ENCODE measurements around the gene EVI2A. TPM values are rescaled to one million over a fixed set of nuclear protein-coding genes. Genes with fewer than 3 reads are reported as not detected.
"Not testable (repeated sequence)": the region's sequence is repeated elsewhere in the genome, so short reads cannot be mapped to it uniquely, and the experiment has no call there.

EVI2A gene
- total RNA-seq, 1 experiment from 2014 or later, result 2.6 TPM

- H3K4me3 Mint-ChIP-seq (ENCODE audit: unreplicated experiment), result no peak overlapping the region
- no peaks in the 10 kb centered on the region for H3K27me3 Mint-ChIP-seq (ENCODE audit: insufficient read depth, unreplicated experiment)
- BruUV-seq (replicated peaks), result no TSS peak
- ChIA-PET POLR2A (interaction anchor here (0.6 to 1.3 kb wide), 4 partner anchors 9 to 24 kb away, joined by 3 read pairs; partner anchors contain the start of gene EVI2B), CTCF (no interaction called here)
- intact Hi-C loops (cut with micrococcal nuclease), result no loop called here
- peak overlapping the region; percentile 47 for H3K27ac Mint-ChIP-seq (ENCODE audit: low read depth, unreplicated experiment)
- DNase-seq (ENCODE audit: unreplicated experiment), result peak; percentile 26
- peaks cover 19% of the 10 kb centered on the region for H3K4me1 Mint-ChIP-seq (ENCODE audit: insufficient read depth, unreplicated experiment)
- no peaks in the 10 kb centered on the region for H3K9me3 Mint-ChIP-seq (ENCODE audit: unreplicated experiment)
- H3K36me3 Mint-ChIP-seq (ENCODE audit: insufficient read depth, unreplicated experiment), result peaks cover 8% of the 10 kb centered on the region
- TF ChIP-seq CTCF (IDR thresholded peaks at IDR 0.05; ENCODE audit: unreplicated experiment), result no peak
Measured at GRCh38 chr17:31289790-31290189, 31.6 kb downstream of the EVI2A start.

GRCh38 chr17:31287932-31288331 lies 33.5 kb downstream of the EVI2A start:
- DNase-seq (ENCODE audit: unreplicated experiment); POLR2A ChIA-PET; H3K27me3 Mint-ChIP-seq (ENCODE audit: insufficient read depth, unreplicated experiment); BruUV-seq (replicated peaks); H3K36me3 Mint-ChIP-seq (ENCODE audit: insufficient read depth, unreplicated experiment); H3K9me3 Mint-ChIP-seq (ENCODE audit: unreplicated experiment); H3K27ac Mint-ChIP-seq (ENCODE audit: low read depth, unreplicated experiment); intact Hi-C loops (cut with micrococcal nuclease); H3K4me3 Mint-ChIP-seq (ENCODE audit: unreplicated experiment): not testable (repeated sequence)
- H3K4me1 Mint-ChIP-seq (ENCODE audit: insufficient read depth, unreplicated experiment), result peaks cover 19% of the 10 kb centered on the region
- CTCF ChIA-PET, result interaction anchor here (0.6 kb wide), 1 partner anchor 18 kb away, joined by 3 read pairs; no protein-coding TSS in a partner anchor

- H3K27ac Mint-ChIP-seq (ENCODE audit: low read depth, unreplicated experiment), result no peak overlapping the region
Measured at GRCh38 chr17:31286587-31286986, 34.8 kb downstream of the EVI2A start.

GRCh38 chr17:31283841-31284240 lies 37.6 kb downstream of the EVI2A start:
- intact Hi-C loops (cut with micrococcal nuclease), result no loop called here
- no peaks in the 10 kb centered on the region for H3K27me3 Mint-ChIP-seq (ENCODE audit: insufficient read depth, unreplicated experiment)
- no peaks in the 10 kb centered on the region for H3K9me3 Mint-ChIP-seq (ENCODE audit: unreplicated experiment)
- ChIA-PET POLR2A (interaction anchor here (0.7 to 1.5 kb wide), 3 partner anchors 9 to 15 kb away, joined by 3 to 5 read pairs (median 3); no protein-coding TSS in a partner anchor), CTCF (no interaction called here)
- H3K4me3 Mint-ChIP-seq (ENCODE audit: unreplicated experiment), result no peak overlapping the region
- H3K27ac Mint-ChIP-seq (ENCODE audit: low read depth, unreplicated experiment), result no peak overlapping the region
- peaks cover 2% of the 10 kb centered on the region for H3K4me1 Mint-ChIP-seq (ENCODE audit: insufficient read depth, unreplicated experiment)
- peaks cover 26% of the 10 kb centered on the region for H3K36me3 Mint-ChIP-seq (ENCODE audit: insufficient read depth, unreplicated experiment)
- BruUV-seq (replicated peaks), result no TSS peak
- DNase-seq (ENCODE audit: unreplicated experiment), result no peak
- TF ChIP-seq CTCF (IDR thresholded peaks at IDR 0.05; ENCODE audit: unreplicated experiment), result no peak

More at GRCh38 chr17:31286587-31286986, 34.8 kb downstream of the EVI2A start:
- DNase-seq (ENCODE audit: unreplicated experiment), result no peak
- ChIA-PET CTCF (no interaction called here), POLR2A (interaction anchor here (1.6 kb wide), 2 partner anchors 11 to 54 kb away, joined by 3 to 8 read pairs; no protein-coding TSS in a partner anchor)
- Mint-ChIP-seq H3K36me3 (ENCODE audit: insufficient read depth, unreplicated experiment) (peaks cover 12% of the 10 kb centered on the region), H3K4me1 (ENCODE audit: insufficient read depth, unreplicated experiment) (peaks cover 19% of the 10 kb centered on the region), H3K9me3 (ENCODE audit: unreplicated experiment) (no peaks in the 10 kb centered on the region), H3K27me3 (ENCODE audit: insufficient read depth, unreplicated experiment) (no peaks in the 10 kb centered on the region), H3K4me3 (ENCODE audit: unreplicated experiment) (no peak overlapping the region)
- TF ChIP-seq CTCF (IDR thresholded peaks at IDR 0.05; ENCODE audit: unreplicated experiment), result no peak
- no TSS peak for BruUV-seq (replicated peaks)
- intact Hi-C loops (cut with micrococcal nuclease), result no loop called here

- BruUV-seq (replicated peaks), result no TSS peak
- CTCF ChIA-PET, result no interaction called here
- H3K9me3 Mint-ChIP-seq (ENCODE audit: unreplicated experiment), result no peaks in the 10 kb centered on the region
- no peaks in the 10 kb centered on the region for H3K27me3 Mint-ChIP-seq (ENCODE audit: insufficient read depth, unreplicated experiment)
- H3K36me3 Mint-ChIP-seq (ENCODE audit: insufficient read depth, unreplicated experiment), result peaks cover 46% of the 10 kb centered on the region
- no peak overlapping the region for H3K4me3 Mint-ChIP-seq (ENCODE audit: unreplicated experiment)
- POLR2A ChIA-PET, result interaction anchor here (0.9 to 1.2 kb wide), 3 partner anchors 9 to 55 kb away, joined by 3 to 4 read pairs (median 3); no protein-coding TSS in a partner anchor
- intact Hi-C loops (cut with micrococcal nuclease), result no loop called here
- no peaks in the 10 kb centered on the region for H3K4me1 Mint-ChIP-seq (ENCODE audit: insufficient read depth, unreplicated experiment)
- TF ChIP-seq CTCF (IDR thresholded peaks at IDR 0.05; ENCODE audit: unreplicated experiment), result no peak
- no peak overlapping the region for H3K27ac Mint-ChIP-seq (ENCODE audit: low read depth, unreplicated experiment)
- DNase-seq (ENCODE audit: unreplicated experiment), result no peak
Measured at GRCh38 chr17:31281061-31281460, 40.4 kb downstream of the EVI2A start.

Data from MCF 10A (cell line).